GM12878 (cell line): ENCODE measurements around the gene HEATR3. TPM values are rescaled to one million over a fixed set of nuclear protein-coding genes. Genes with fewer than 3 reads are reported as not detected.

Experiments
- ATAC-seq: fragments of 200-7000 bp; cut with Tn5 transposase; 3 replicates; pipeline ENCODE4 v1.9.1; 2020; ENCODE audit warnings: mild to moderate bottlenecking, moderate library complexity
- BruUV-seq: library from RNA; stranded (reverse); fragments of 400-500 nt; replicated peaks from 2 replicates; lab custom pipeline; 2021; lab: Mats Ljungman, UMichigan
- CTCF ChIA-PET: fragments of 300-600 bp; sonication (Branson Sonifier 250); formaldehyde crosslinking; extraction: SDS; loops from one replicate; lab custom pipeline; 2021; ENCODE audit warnings: inconsistent platforms; lab: Yijun Ruan, JAX
- POLR2A ChIA-PET: fragments of 350-600 bp; formaldehyde crosslinking; extraction: SDS; loops from one replicate; lab custom pipeline; 2021; ENCODE audit warnings: inconsistent platforms; lab: Charles Lee
- RAD21 ChIA-PET: fragments of 300-600 bp; sonication (Branson Sonifier 250); formaldehyde crosslinking; loops from one replicate; lab custom pipeline; 2023; ENCODE audit warnings: antibody characterized with exemption; ENCODE audit not compliant: unreplicated experiment; lab: Charles Lee
- SMC1A ChIA-PET: fragments of 300-600 bp; sonication (Branson Sonifier 250); formaldehyde crosslinking; loops from one replicate; lab custom pipeline; 2023; ENCODE audit not compliant: unreplicated experiment, uncharacterized antibody; lab: Charles Lee
- DNase-seq: peaks from one replicate; pipeline ENCODE4 v3.0.0-alpha.2; 2011; ENCODE audit warnings: low read depth, low spot score
- FAIRE-seq: peaks from 3 replicates; lab custom pipeline; 2011; peaks lifted over from hg19 to GRCh38; lab: Jason Lieb, UNC
- H2AFZ ChIP-seq: 2 replicates; pipeline ENCODE4 v1.6.0; 2011; ENCODE audit warnings: low read depth, low read length, control low read depth; ENCODE audit not compliant: control insufficient read depth
- H3K27ac ChIP-seq: 2 replicates; pipeline ENCODE4 v1.5.1; 2011; ENCODE audit warnings: control low read depth; ENCODE audit not compliant: control insufficient read depth, insufficient read depth
- H3K27me3 ChIP-seq, 2 experiments: replicated peaks in 1 of 2; 2 replicates each; pipeline versions ENCODE4 v1.6.0 to v1.6.1; 2011; ENCODE audit warnings: low read length in 1 of 2; ENCODE audit not compliant: control insufficient read depth in 2 of 2, insufficient read depth in 2 of 2
- H3K36me3 ChIP-seq, 2 experiments: 2 replicates each; pipeline ENCODE4 v1.5.1; 2011; ENCODE audit warnings: low read length in 1 of 2; ENCODE audit not compliant: control insufficient read depth in 2 of 2, insufficient read depth in 2 of 2
- H3K4me1 ChIP-seq: 2 replicates; pipeline ENCODE4 v1.6.1; 2011; ENCODE audit warnings: mild to moderate bottlenecking, low read length, moderate library complexity, mixed read lengths; ENCODE audit not compliant: control insufficient read depth, insufficient read depth
- H3K4me2 ChIP-seq: 2 replicates; pipeline ENCODE4 v1.6.0; 2011; ENCODE audit warnings: control low read depth; ENCODE audit not compliant: control insufficient read depth, insufficient read depth
- H3K4me3 ChIP-seq: fragments of 200-600 bp; sonication (generic); 2 replicates; pipeline ENCODE4 v1.5.1; 2016
- H3K79me2 ChIP-seq: 2 replicates; pipeline ENCODE4 v1.6.0; 2011; ENCODE audit warnings: low read length; ENCODE audit not compliant: control insufficient read depth, insufficient read depth
- H3K9ac ChIP-seq: 2 replicates; pipeline ENCODE4 v1.8.0; 2011; ENCODE audit warnings: low read length, control low read depth, mixed read lengths; ENCODE audit not compliant: control insufficient read depth, insufficient read depth
- H3K9me3 ChIP-seq: replicated peaks from 3 replicates; pipeline ENCODE4 v1.5.1; 2011; ENCODE audit warnings: mild to moderate bottlenecking, low read length; ENCODE audit not compliant: control insufficient read depth, insufficient read depth
- H4K20me1 ChIP-seq: 2 replicates; pipeline ENCODE4 v1.6.0; 2011; ENCODE audit not compliant: control insufficient read depth, insufficient read depth
- CBX3 ChIP-seq: fragments of 200-600 bp; sonication (generic); IDR thresholded peaks from 2 replicates; pipeline ENCODE4 v1.6.1; 2016; ENCODE audit warnings: low read depth, borderline replicate concordance
- CHD4 ChIP-seq: fragments of 200-600 bp; sonication (generic); IDR thresholded peaks from 2 replicates; pipeline ENCODE4 v1.6.1; 2016; ENCODE audit warnings: mild to moderate bottlenecking
- ETV6 ChIP-seq, 2 experiments: fragments of 450-650 bp in 1 of 2; IDR thresholded peaks in 1 of 2; conservative IDR thresholded peaks in 1 of 2; 2 replicates each; pipeline ENCODE4 v1.6.1; 2014; ENCODE audit warnings: antibody characterized with exemption in 1 of 2, borderline replicate concordance in 1 of 2, low read depth in 1 of 2, mild to moderate bottlenecking in 1 of 2, moderate library complexity in 1 of 2
- JUNB ChIP-seq: IDR thresholded peaks from 2 replicates; pipeline ENCODE4 v1.6.1; 2016; ENCODE audit warnings: antibody characterized with exemption, mild to moderate bottlenecking
- KAT2A ChIP-seq: conservative IDR thresholded peaks from 2 replicates; pipeline ENCODE4 v1.6.1; 2011; ENCODE audit warnings: low read depth, low read length; ENCODE audit not compliant: control insufficient read depth
- KLF5 ChIP-seq: fragments of 450-650 bp; IDR thresholded peaks from 2 replicates; pipeline ENCODE4 v1.6.1; 2014; ENCODE audit warnings: mild to moderate bottlenecking; ENCODE audit not compliant: partially characterized antibody
- MXI1 ChIP-seq: fragments of 150-350 bp; IDR thresholded peaks from 2 replicates; pipeline ENCODE4 v1.6.1; 2011; ENCODE audit warnings: low read depth, mild to moderate bottlenecking, inconsistent platforms, low read length, improper control_type of control experiment
- NBN ChIP-seq: fragments of 450-650 bp; IDR thresholded peaks from 2 replicates; pipeline ENCODE4 v1.6.1; 2016
- NFYA ChIP-seq: IDR thresholded peaks from 2 replicates; pipeline ENCODE4 v1.6.1; 2011; ENCODE audit warnings: low read depth, mild to moderate bottlenecking, low read length, improper control_type of control experiment, borderline replicate concordance
- NFYB ChIP-seq: IDR thresholded peaks from 2 replicates; pipeline ENCODE4 v1.6.1; 2011; ENCODE audit warnings: low read depth, mild to moderate bottlenecking, low read length, improper control_type of control experiment, moderate library complexity; ENCODE audit not compliant: insufficient read depth
- NR2C2 ChIP-seq: IDR thresholded peaks from 2 replicates; pipeline ENCODE4 v1.6.1; 2011; ENCODE audit warnings: borderline replicate concordance, low read depth; ENCODE audit not compliant: control insufficient read depth, insufficient read length
- NRF1 ChIP-seq: conservative IDR thresholded peaks from 2 replicates; pipeline ENCODE4 v1.6.1; 2011; ENCODE audit warnings: mild to moderate bottlenecking, low read depth, low read length, improper control_type of control experiment
- SMC3 ChIP-seq: IDR thresholded peaks from 2 replicates; pipeline ENCODE4 v1.6.1; 2011; ENCODE audit warnings: low read length, improper control_type of control experiment, borderline replicate concordance
- SRF ChIP-seq, 2 experiments: IDR thresholded peaks; 2 replicates each; pipeline ENCODE4 v1.6.1; 2011; ENCODE audit warnings: low read depth in 2 of 2, low read length in 2 of 2, mild to moderate bottlenecking in 1 of 2, moderate library complexity in 1 of 2
- SUPT20H ChIP-seq: IDR thresholded peaks from 2 replicates; pipeline ENCODE4 v1.6.1; 2011; ENCODE audit warnings: low read depth, mild to moderate bottlenecking, low read length, moderate library complexity, borderline replicate concordance; ENCODE audit not compliant: control insufficient read depth
- SUZ12 ChIP-seq: fragments of 200-600 bp; sonication (generic); IDR thresholded peaks from one replicate; pipeline ENCODE4 v1.6.1; 2018; ENCODE audit warnings: antibody characterized with exemption, mild to moderate bottlenecking; ENCODE audit not compliant: unreplicated experiment
- TARDBP ChIP-seq: IDR thresholded peaks from 2 replicates; pipeline ENCODE4 v1.6.1; 2016; ENCODE audit warnings: borderline replicate concordance
- ZNF217 ChIP-seq: fragments of 450-650 bp; IDR thresholded peaks from 2 replicates; pipeline ENCODE4 v1.6.1; 2017; ENCODE audit warnings: antibody characterized with exemption, mild to moderate bottlenecking
- ZNF274 ChIP-seq: IDR thresholded peaks from one replicate; pipeline ENCODE4 v1.8.0; 2011; ENCODE audit not compliant: insufficient read length, insufficient read depth
- ZNF622 ChIP-seq: fragments of 450-650 bp; IDR thresholded peaks from 2 replicates; pipeline ENCODE4 v1.6.1; 2017; ENCODE audit warnings: mild to moderate bottlenecking, inconsistent platforms
- WGBS: methylation state at CpG from one replicate; pipeline ENCODE4 v1.1.6; 2016; ENCODE audit warnings: low lambda C conversion rate; ENCODE audit not compliant: insufficient replicate concordance, insufficient coverage; ENCODE audit errors: missing lambda C conversion rate; 5-methylcytosine and 5-hydroxymethylcytosine counted together
- in situ Hi-C: fragments of 300-500 bp; cut with MboI; formaldehyde crosslinking; loops from 9 replicates; pipeline ENCODE4 v1.14.3; 2018; ENCODE audit warnings: mixed read lengths
- intact Hi-C: fragments of 100-400 bp; cut with micrococcal nuclease; formaldehyde crosslinking; loops from one replicate; pipeline ENCODE4 v1.14.2; 2022; ENCODE audit not compliant: unreplicated experiment
- polyA plus RNA-seq, 11 experiments: library from polyadenylated mRNA; depleted of rRNA in 4 of 11; unstranded in 6 of 11; stranded (reverse) in 5 of 11; fragments of >200 nt; fragmentation: Nextera tagmentation in 4 of 11; fragmentation: Illumina TruSeq in 1 of 11; extraction: Ambion mirVana in 4 of 11; extraction: Trizol in 1 of 11; gene quantifications; 1 replicate in 1 of 11; 2 replicates in 10 of 11; pipeline versions ENCODE4 v1.2.1 to v1.2.3, GENCODE V29; 2011 to 2016; ENCODE audit warnings: inconsistent platforms in 2 of 11, missing spikeins in 2 of 11, low read depth in 1 of 11
- total RNA-seq, 4 experiments: library from RNA; depleted of rRNA in 3 of 4; stranded (reverse); fragments of >200 nt in 3 of 4; fragmentation: Illumina TruSeq in 1 of 4; extraction: Trizol in 1 of 4; gene quantifications; 2 replicates each; pipeline versions ENCODE4 v1.2.1 to v1.2.3, GENCODE V29; 2013 to 2021
- TF ChIP-seq, protein P1 (sequence below): fragments of 450-650 bp; IDR thresholded peaks from 2 replicates; pipeline ENCODE4 v1.6.1; 2018; ENCODE audit warnings: mild to moderate bottlenecking, low read depth, moderate library complexity; ENCODE audit not compliant: partially characterized antibody
- TF ChIP-seq, protein P2 (sequence below): IDR thresholded peaks from 2 replicates; pipeline ENCODE4 v1.6.1; 2012; ENCODE audit warnings: low read depth, low read length, improper control_type of control experiment

Gene HEATR3
- total and polyA plus RNA-seq, 10 of the 15 experiments (the other 5 are each of a cell fraction or from before 2014, with no cell fraction given): 1.5 to 30.0 (median 17.7) TPM

DNA sequence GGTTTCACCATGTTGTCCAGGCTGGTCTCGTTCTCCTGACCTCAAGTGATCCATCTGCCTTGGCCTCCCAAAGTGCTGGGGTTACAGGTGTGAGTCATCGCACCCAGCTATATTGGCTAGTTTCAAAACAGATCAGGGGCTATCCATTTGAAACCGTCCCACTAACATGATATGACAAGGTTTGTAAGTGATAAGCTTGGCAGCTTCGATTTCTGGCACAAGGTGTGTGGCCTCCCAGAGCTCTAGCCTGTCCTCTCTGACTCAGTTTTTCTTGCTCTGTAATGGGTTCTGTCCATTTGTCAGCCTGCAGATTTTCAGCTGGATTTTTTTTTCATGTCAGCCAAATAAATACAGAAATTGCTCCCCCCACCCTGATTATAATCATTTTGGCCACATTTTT lies 55.5 kb downstream of the HEATR3 start:
- WGBS: 0% methylated on average over 4 of the region's 4 CpGs
- Histone ChIP-seq H3K79me2 (no peaks in the 10 kb centered on the region), H2AFZ (0 out of 2 replicates have a peak overlapping the region, but pooled peaks have one; percentile 13), H3K27ac (peak overlapping the region; percentile 75), H3K4me3 (peak overlapping the region; percentile 16; the same call in 1 of the 2 replicates), H3K9me3 (peaks cover 1% of the 10 kb centered on the region; the same call in 1 of the 3 replicates), H4K20me1 (no peaks in the 10 kb centered on the region), H3K4me1 (peaks cover 32% of the 10 kb centered on the region), H3K9ac (0 out of 2 replicates have a peak overlapping the region, but pooled peaks have one; percentile 3), H3K27me3 (no peaks in the 10 kb centered on the region), H3K4me2 (peak overlapping the region; percentile 74), H3K36me3 (no peaks in the 10 kb centered on the region)
- in situ Hi-C loops (no loop called here), intact Hi-C loops (loop anchor here (2.0 kb wide), 2 partner anchors 32 to 54 kb away; partner anchors contain the start of gene TENT4B)
- ChIA-PET CTCF (interaction anchor here (0.7 to 3.7 kb wide), 12 partner anchors 12 to 559 kb away, joined by 3 to 25 read pairs (median 6); partner anchors contain the start of genes CNEP1R1 and HEATR3), RAD21 (interaction anchor here (1.0 to 2.9 kb wide), 14 partner anchors 15 to 96 kb away, joined by 3 to 25 read pairs (median 4); partner anchors contain the start of genes CNEP1R1 and HEATR3), SMC1A (interaction anchor here (0.7 to 4.6 kb wide), 21 partner anchors 13 to 685 kb away, joined by 3 to 29 read pairs (median 6); partner anchors contain the start of genes CNEP1R1, HEATR3 and TENT4B), POLR2A (interaction anchor here (0.5 to 3.4 kb wide), 6 partner anchors 30 to 152 kb away, joined by 3 to 18 read pairs (median 4); no protein-coding TSS in a partner anchor)
- DNase-seq (peak; percentile 47), FAIRE-seq (no peak), ATAC-seq (peak; percentile 86)
- BruUV-seq: no TSS peak
- TF ChIP-seq ZNF622 (no peak), ETV6 (conservative IDR thresholded peaks at IDR 0.05 in 1 of 2, IDR thresholded peaks at IDR 0.05 in 1 of 2; ENCODE audit: borderline replicate concordance in 1 of 2, low read depth in 1 of 2) (no peak), CBX3 (no peak), NRF1 (no peak), SUZ12 (no peak), NR2C2 (no peak), NFYA (no peak), KLF5 (no peak), SMC3 (no peak), ZNF217 (peak; percentile 82), SUPT20H (no peak), JUNB (peak; percentile 74), ZNF274 (no peak), NFYB (no peak), MXI1 (no peak), NBN (no peak; the same call in 1 of the 2 replicates), KAT2A (no peak), SRF (IDR thresholded peaks at IDR 0.05; ENCODE audit: low read depth in 2 of 2, low read length in 2 of 2) (no peak), TARDBP (0 out of 2 replicates have a peak, but pooled peaks have one; percentile 32), CHD4 (no peak)
- TF ChIP-seq, protein P1, sequence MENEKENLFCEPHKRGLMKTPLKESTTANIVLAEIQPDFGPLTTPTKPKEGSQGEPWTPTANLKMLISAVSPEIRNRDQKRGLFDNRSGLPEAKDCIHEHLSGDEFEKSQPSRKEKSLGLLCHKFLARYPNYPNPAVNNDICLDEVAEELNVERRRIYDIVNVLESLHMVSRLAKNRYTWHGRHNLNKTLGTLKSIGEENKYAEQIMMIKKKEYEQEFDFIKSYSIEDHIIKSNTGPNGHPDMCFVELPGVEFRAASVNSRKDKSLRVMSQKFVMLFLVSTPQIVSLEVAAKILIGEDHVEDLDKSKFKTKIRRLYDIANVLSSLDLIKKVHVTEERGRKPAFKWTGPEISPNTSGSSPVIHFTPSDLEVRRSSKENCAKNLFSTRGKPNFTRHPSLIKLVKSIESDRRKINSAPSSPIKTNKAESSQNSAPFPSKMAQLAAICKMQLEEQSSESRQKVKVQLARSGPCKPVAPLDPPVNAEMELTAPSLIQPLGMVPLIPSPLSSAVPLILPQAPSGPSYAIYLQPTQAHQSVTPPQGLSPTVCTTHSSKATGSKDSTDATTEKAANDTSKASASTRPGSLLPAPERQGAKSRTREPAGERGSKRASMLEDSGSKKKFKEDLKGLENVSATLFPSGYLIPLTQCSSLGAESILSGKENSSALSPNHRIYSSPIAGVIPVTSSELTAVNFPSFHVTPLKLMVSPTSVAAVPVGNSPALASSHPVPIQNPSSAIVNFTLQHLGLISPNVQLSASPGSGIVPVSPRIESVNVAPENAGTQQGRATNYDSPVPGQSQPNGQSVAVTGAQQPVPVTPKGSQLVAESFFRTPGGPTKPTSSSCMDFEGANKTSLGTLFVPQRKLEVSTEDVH: no peak
- TF ChIP-seq, protein P2, sequence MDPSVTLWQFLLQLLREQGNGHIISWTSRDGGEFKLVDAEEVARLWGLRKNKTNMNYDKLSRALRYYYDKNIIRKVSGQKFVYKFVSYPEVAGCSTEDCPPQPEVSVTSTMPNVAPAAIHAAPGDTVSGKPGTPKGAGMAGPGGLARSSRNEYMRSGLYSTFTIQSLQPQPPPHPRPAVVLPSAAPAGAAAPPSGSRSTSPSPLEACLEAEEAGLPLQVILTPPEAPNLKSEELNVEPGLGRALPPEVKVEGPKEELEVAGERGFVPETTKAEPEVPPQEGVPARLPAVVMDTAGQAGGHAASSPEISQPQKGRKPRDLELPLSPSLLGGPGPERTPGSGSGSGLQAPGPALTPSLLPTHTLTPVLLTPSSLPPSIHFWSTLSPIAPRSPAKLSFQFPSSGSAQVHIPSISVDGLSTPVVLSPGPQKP: no peak
